ENCODE measurements around the gene POC1A.

GRCh38 chr3:52038227-52038626, 116.0 kb downstream of the POC1A start:
- TF ChIP-seq CTCF (optimal IDR thresholded peaks at IDR 0.05 in 1 of 3, IDR thresholded peaks at IDR 0.05 in 1 of 3, conservative IDR thresholded peaks at IDR 0.05 in 1 of 3; ENCODE audit: extremely low read depth in 1 of 3, insufficient read depth in 2 of 3, low read length in 3 of 3) (no peak), EZH2 (IDR thresholded peaks at IDR 0.05; ENCODE audit: low read length) (no peak)

All from keratinocyte (primary cell).